Measurements from ENCODE around the gene NINL. TPM values are rescaled to one million over a fixed set of nuclear protein-coding genes. Genes with fewer than 3 reads are reported as not detected.

Gene NINL
- total RNA-seq, 2 experiments from 2014 or later, result 2.1 to 2.3 TPM

DNA sequence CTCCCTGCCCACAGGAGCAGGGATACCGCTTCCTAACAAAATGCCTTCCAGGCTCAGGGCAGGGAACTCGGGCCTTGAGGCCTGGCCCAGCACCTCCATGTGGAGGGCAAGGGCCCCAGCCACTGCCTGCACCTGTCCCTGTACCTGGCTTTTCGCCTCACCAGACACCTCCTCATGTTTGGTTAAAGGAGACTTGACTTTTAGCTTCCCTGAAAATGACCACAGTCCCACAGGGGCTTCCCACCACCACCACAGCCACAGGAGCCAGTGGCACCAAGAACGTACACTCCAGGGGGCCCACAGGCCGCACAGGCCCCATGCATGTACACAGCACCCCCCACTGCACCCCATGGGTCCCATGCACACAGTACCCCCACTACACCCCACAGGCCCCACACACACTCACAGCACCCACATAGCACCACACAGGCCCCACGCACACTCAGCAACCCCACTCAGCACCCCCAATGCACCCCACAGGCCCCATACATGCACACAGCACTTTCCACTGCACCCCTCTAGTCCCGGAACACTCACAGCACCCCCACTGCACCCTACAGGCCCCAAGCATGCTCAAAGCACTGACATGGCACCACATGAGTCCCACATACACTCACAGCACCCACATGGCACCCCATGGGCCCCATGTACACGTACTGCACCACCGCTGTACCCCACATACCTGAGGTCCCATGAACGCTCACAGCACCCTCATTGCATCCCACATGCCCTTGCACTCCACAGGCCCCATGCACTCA, 91.4 kb downstream of the NINL start:
- no peak for DNase-seq
- Mint-ChIP-seq H3K4me1 (no peaks in the 10 kb centered on the region), H3K9me3 (ENCODE audit: low read depth) (no peaks in the 10 kb centered on the region), H3K36me3 (no peaks in the 10 kb centered on the region), H3K27me3 (no peaks in the 10 kb centered on the region), H3K27ac (no peak overlapping the region), H3K4me3 (no peak overlapping the region)
- CTCF ChIA-PET, result no interaction called here
- ATAC-seq, result no peak

DNA sequence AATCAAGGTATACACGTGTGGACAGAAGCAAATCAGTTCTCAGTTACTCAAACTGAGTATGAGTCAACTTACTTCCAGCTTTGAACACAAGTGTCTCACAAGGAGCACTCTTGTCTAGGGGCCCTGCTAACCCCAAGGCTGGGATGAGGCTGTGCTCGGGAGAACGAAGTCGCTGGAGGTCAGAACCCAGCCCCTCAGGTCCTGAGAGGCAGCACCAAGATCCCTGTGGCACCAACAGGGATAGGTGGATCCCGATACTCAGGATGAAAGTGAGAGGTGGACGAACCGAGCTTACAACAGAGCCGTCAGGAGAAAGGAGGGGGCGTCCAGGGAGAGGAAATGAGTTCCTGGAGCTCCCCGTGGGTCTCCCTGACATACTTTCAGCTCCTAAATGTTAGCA, 92.2 kb downstream of the NINL start:
- Mint-ChIP-seq H3K4me3 (no peak overlapping the region), H3K27me3 (no peaks in the 10 kb centered on the region), H3K4me1 (no peaks in the 10 kb centered on the region), H3K36me3 (no peaks in the 10 kb centered on the region), H3K27ac (no peak overlapping the region), H3K9me3 (ENCODE audit: low read depth) (no peaks in the 10 kb centered on the region)
- no peak for ATAC-seq
- CTCF ChIA-PET, result no interaction called here
- no peak for DNase-seq

DNA sequence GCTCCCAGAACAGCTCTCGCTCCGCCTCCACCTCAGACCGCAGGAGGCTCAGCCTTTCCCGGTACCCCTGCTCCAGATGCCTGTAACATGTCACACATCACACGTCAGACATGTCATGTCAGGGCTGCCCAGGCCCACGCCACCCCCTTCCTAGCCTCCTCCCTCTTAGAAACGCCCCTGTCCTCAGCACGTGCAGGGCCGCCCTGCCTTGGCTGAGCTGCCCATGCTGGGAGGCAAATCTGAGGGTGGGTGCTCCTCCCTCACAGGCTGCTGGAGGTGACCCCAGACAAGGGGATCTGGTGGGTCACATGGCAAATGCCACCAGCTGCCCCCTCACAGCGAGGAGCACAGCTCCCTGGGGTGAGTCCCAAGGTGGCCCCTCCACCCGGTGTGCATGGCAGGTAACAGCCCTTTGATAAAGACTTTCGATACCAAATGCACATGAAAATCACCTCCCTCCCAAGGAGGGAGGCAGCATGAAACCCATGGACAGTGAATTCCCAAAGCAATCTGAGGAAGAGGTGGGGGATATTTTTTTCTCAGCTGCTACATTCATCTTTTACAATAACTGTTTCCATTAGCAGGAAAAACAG, 93.8 kb downstream of the NINL start:
- no peaks in the 10 kb centered on the region for H3K36me3 Mint-ChIP-seq
- no peak overlapping the region for H3K4me3 Mint-ChIP-seq
- CTCF ChIA-PET, result no interaction called here
- H3K4me1 Mint-ChIP-seq, result peaks cover 3% of the 10 kb centered on the region
- no peak overlapping the region for H3K27ac Mint-ChIP-seq
- no peaks in the 10 kb centered on the region for H3K27me3 Mint-ChIP-seq
- DNase-seq, result no peak
- ATAC-seq, result no peak
- no peaks in the 10 kb centered on the region for H3K9me3 Mint-ChIP-seq (ENCODE audit: low read depth)

DNA sequence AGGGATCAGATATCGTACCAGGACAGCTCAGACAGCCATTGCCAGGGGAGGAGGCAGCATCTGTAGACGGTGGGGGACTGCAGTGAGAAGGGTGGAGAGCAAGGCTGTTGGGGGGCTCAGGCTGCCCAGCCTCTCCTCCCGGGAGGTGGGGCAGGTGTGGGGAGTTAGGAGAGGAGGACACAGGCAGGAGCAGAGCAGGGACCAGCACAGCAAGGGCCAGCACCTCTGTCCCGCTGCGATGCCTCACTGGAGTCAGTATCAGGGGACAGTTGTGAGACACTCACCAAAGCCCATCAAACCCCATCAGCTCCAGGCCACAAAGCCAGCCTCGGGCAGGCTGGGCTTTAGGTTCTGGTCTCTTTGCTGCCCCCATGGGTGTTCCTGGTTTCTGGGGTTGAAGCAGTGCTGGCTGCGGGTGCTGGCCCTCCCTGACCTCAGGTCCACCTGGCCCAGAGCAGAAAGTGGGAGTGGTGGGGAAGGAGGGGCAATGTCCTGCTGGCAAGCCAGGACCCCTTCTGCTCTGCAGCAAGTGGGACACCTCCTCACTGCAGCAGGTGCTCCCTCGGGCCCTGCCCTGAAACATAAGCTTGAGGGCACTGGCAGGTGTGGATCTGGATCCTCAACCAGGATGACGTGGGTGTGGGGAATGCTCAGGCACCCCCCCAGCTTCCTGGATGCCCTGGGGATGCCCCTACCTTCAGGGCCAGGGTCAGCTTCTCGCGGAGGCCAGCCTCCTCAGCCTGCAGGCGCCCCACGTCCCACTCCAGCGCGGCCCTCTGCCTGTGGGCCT, 94.5 kb downstream of the NINL start:
- CTCF ChIA-PET, result no interaction called here
- Mint-ChIP-seq H3K36me3 (no peaks in the 10 kb centered on the region), H3K4me3 (no peak overlapping the region), H3K9me3 (ENCODE audit: low read depth) (no peaks in the 10 kb centered on the region), H3K4me1 (peaks cover 9% of the 10 kb centered on the region), H3K27ac (no peak overlapping the region), H3K27me3 (no peaks in the 10 kb centered on the region)
- no peak for ATAC-seq
- DNase-seq, result no peak

DNA sequence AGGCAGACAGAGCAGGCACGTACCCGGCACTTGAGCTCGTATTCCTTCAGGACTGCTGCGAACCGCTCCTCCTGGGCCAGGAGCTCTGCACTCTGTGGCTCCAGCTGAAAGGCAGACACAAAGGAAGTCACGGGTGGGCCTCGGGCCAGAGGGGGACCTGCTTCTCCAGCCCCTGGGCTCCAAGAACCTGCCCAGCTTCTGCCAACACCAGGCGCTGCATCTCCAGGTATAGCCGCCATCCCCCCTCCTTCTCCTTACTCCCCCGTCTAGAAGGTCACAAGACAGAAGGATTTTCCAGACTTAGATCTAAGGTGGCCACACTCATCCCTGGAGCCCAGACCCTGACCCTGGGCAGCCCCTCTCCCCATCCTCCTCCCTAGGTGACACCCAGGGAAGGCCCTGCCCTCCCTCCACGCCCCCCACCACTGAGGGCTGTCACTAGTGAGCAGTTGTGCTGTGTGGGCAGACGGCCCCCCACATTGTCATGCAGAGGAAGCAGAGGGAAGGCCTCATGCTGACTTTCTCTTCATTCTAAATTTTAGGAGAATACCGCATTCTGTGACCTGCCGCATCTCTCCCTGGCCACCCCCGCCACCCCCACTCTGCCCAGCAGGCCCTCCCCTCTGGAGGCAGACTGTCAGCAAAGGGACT, 96.0 kb downstream of the NINL start:
- H3K27me3 Mint-ChIP-seq, result no peaks in the 10 kb centered on the region
- H3K9me3 Mint-ChIP-seq (ENCODE audit: low read depth), result no peaks in the 10 kb centered on the region
- ATAC-seq, result no peak
- no peak overlapping the region for H3K4me3 Mint-ChIP-seq
- H3K36me3 Mint-ChIP-seq, result no peaks in the 10 kb centered on the region
- no peak for DNase-seq
- H3K4me1 Mint-ChIP-seq, result peaks cover 23% of the 10 kb centered on the region
- no peak overlapping the region for H3K27ac Mint-ChIP-seq
- CTCF ChIA-PET, result no interaction called here

DNA sequence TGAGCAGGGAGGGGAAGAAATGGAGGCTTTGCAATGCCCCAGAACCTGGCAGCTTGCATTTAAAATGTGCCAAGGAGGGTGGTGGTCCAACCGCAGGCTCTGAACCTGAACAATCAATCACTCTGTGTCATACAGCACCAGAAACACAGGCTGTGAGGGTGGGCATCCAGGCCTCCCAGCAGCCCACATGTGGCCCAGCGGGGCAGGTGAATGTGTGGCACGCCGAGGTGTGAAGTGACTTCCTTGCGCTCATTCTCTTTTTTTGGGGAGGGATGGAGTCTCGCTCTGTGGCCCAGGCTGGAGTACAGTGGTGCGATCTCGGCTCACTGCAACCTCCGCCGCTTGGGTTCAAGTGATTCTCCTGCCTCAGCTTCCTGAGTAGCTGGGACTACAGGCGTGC, 97.4 kb downstream of the NINL start:
- Mint-ChIP-seq H3K4me1 (peaks cover 23% of the 10 kb centered on the region), H3K27me3 (no peaks in the 10 kb centered on the region), H3K27ac (no peak overlapping the region), H3K9me3 (ENCODE audit: low read depth) (no peaks in the 10 kb centered on the region), H3K4me3 (no peak overlapping the region), H3K36me3 (no peaks in the 10 kb centered on the region)
- DNase-seq, result no peak
- CTCF ChIA-PET, result interaction anchor here (1.3 kb wide), 1 partner anchor 16 kb away, joined by 3 read pairs; no protein-coding TSS in a partner anchor
- ATAC-seq, result no peak

DNA sequence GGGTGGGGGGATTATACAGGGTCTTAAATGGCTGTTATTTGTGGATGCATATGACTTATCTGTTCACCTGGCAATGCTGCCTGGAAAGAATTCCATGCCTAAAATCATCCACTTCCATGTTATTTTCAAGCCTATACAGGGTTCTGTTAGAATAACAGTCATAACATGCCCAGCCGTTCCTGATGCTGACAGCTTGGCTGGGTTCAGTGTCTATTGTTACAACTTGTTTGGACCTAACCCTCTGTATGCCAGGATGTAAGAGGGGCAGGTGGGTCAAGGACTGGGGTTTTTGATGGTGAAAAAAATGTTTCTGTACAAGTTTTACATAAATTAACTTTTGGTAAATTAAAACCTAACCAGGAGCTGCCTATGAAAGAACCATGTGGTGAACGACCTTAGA, 98.0 kb downstream of the NINL start:
- Mint-ChIP-seq H3K4me3 (no peak overlapping the region), H3K9me3 (ENCODE audit: low read depth) (no peaks in the 10 kb centered on the region), H3K36me3 (no peaks in the 10 kb centered on the region), H3K27ac (no peak overlapping the region), H3K27me3 (no peaks in the 10 kb centered on the region), H3K4me1 (peaks cover 23% of the 10 kb centered on the region)
- CTCF ChIA-PET, result no interaction called here
- DNase-seq (no peak), ATAC-seq (no peak)

DNA sequence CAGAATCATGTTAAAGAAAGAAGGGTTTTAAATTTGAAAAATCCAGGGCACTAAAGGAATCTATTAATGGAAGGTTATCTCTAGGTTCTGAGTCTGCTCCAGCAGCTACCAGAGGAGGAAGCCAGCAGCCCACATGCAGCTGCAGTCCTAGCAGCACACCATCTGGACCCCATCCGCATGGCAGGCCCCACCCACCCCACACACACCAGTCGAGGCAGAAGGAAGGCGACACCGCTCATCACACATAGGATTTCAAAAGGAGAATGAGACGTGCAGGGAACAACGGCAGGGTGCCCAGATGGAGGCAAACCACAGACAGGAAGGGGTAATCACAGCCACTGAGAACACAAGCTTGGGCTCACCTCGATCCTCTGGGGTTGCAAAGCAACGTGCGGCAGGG, 99.0 kb downstream of the NINL start:
- peaks cover 23% of the 10 kb centered on the region for H3K4me1 Mint-ChIP-seq
- H3K27me3 Mint-ChIP-seq, result no peaks in the 10 kb centered on the region
- DNase-seq, result no peak
- CTCF ChIA-PET, result interaction anchor here (1.0 kb wide), 1 partner anchor 15 kb away, joined by 3 read pairs; no protein-coding TSS in a partner anchor
- H3K36me3 Mint-ChIP-seq, result no peaks in the 10 kb centered on the region
- no peak overlapping the region for H3K4me3 Mint-ChIP-seq
- no peak for ATAC-seq
- no peaks in the 10 kb centered on the region for H3K9me3 Mint-ChIP-seq (ENCODE audit: low read depth)
- H3K27ac Mint-ChIP-seq, result no peak overlapping the region

DNA sequence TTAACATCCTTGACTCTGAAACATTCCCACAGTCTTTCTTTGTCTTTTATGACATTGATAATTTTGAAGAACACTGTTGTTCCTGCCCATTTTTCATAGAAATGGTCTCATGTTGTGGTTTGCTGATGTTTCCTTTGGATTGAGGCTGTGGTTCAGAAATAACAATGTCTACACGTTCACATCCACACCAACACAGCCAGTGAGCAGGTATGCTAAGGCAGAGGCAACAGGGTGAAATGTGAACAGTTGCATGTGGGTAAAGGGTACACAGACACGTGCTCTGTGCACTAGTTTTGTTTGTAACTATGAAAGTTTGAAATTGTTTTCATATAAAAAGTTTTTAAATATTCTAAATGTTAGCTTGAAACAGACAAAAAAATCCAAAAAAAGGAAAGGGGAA, 99.5 kb downstream of the NINL start:
- ATAC-seq, result no peak
- no peaks in the 10 kb centered on the region for H3K9me3 Mint-ChIP-seq (ENCODE audit: low read depth)
- CTCF ChIA-PET, result interaction anchor here (1.0 kb wide), 1 partner anchor 14 kb away, joined by 3 read pairs; no protein-coding TSS in a partner anchor

DNA sequence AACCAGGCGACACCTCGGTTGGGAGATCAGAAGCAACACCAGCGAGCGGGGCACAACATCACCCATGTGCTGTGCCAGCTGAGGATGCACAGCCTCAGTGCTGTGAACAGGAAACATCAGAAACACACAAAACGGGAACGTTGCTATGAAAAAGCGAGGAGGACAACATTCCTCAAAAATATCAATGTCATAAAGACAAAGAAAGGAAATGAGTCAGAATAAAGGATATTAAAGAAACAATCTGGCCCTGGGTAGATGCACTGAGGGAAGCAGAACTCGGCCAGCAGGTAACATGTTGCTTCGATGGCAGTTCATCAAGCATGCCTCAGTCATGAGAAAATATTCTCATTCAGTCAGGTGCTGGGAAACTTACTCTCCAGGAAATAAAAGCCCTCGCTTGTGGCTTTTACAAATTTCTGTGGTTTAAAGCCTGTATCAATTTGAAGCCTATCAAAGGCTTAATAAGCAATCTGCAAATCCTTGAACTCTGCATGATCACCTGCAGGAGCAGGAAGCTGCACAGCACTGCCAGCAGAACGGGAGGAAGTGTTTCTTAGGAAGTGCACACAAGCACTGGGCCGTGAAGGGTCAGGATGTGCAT, 100.3 kb downstream of the NINL start:
- H3K27me3 Mint-ChIP-seq, result no peaks in the 10 kb centered on the region
- ATAC-seq (no peak), DNase-seq (no peak)
- peaks cover 23% of the 10 kb centered on the region for H3K4me1 Mint-ChIP-seq
- H3K9me3 Mint-ChIP-seq (ENCODE audit: low read depth), result no peaks in the 10 kb centered on the region
- no peak overlapping the region for H3K27ac Mint-ChIP-seq
- CTCF ChIA-PET, result no interaction called here
- no peak overlapping the region for H3K4me3 Mint-ChIP-seq
- no peaks in the 10 kb centered on the region for H3K36me3 Mint-ChIP-seq

More for the DNA sequence above, 99.5 kb downstream of the NINL start:
- H3K4me1 Mint-ChIP-seq, result peaks cover 23% of the 10 kb centered on the region
- no peaks in the 10 kb centered on the region for H3K36me3 Mint-ChIP-seq
- no peak for DNase-seq
- H3K4me3 Mint-ChIP-seq, result no peak overlapping the region
- no peak overlapping the region for H3K27ac Mint-ChIP-seq
- H3K27me3 Mint-ChIP-seq, result no peaks in the 10 kb centered on the region

DNA sequence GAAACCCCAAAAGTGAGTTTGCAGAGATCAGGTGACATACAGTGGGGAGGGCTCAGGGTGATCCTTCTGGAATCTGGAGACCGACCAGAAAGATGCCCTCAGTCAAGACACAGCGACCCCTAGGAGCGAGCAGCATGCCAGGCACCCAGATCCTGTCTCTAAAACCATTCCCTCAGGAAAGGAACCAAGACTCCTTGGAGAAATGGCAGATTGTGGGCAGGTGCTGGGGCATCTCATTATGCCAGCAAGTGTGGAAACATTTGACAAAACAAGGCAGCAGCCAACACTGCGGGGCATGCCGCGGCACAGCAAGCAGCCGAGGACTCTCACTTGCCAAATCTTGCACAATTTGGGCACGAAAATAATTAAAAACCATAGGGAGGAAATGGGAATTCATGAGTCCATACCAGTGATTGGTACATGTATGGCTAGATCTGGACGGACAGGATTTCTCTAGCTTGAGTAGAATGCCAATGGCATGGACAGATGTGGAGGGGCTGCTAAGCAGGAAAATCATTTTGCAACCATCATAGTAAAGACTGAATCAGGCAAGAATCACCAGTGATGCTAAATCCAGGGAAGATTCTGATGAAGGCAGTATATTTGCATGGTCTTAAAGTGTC, 101.0 kb downstream of the NINL start:
- Mint-ChIP-seq H3K4me3 (no peak overlapping the region), H3K27me3 (no peaks in the 10 kb centered on the region), H3K4me1 (peaks cover 23% of the 10 kb centered on the region), H3K27ac (no peak overlapping the region), H3K36me3 (no peaks in the 10 kb centered on the region), H3K9me3 (ENCODE audit: low read depth) (no peaks in the 10 kb centered on the region)
- DNase-seq, result no peak
- ATAC-seq, result no peak
- CTCF ChIA-PET, result no interaction called here

DNA sequence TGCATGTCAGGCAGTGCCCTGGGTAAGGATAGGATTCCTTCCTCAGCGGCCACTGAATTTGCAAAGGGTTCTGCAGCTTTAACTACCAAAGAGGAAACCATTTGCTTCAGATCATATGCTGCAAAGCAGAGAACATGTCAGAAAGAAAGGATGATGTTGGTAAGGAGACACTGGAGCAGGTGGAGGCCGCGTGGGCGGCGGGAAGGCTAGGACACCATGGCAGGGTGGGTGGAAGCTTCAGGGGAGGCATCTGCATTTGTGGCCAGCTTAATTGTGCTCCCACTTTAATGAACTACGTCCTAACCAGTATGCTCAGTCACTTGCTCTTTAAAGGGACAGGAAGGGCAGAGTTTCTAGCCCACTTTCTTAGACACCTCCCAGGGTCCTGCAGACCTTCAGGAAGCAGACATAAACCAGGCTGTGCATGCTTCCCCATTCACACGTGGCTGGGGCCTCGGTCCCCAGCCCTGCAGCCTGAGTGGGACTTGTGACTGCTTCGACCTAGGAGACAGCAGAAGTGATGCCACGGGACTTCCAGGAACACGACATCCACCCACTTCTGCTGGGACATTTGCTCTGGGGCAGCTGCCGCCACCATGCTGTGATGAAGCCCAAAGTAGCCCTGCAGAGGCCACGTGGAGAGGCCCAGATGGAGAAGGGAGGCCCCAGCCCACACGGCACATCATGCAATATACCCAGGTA, 101.7 kb downstream of the NINL start:
- Mint-ChIP-seq H3K4me3 (no peak overlapping the region), H3K27me3 (no peaks in the 10 kb centered on the region), H3K9me3 (ENCODE audit: low read depth) (no peaks in the 10 kb centered on the region), H3K27ac (no peak overlapping the region), H3K36me3 (no peaks in the 10 kb centered on the region), H3K4me1 (peaks cover 23% of the 10 kb centered on the region)
- ATAC-seq, result no peak
- CTCF ChIA-PET, result no interaction called here
- DNase-seq, result no peak

Data from activated CD8-positive, alpha-beta memory T cell treated with anti-CD3 and anti-CD28 coated beads, Interleukin-2, amount 10 ng/mL, durations not matched to agents 7 days and 5 days (primary cell).